ENCODE measurements around the gene MPC1.
A peak's percentile ranks its signal among the peaks of the same experiment; 100 is the strongest.

MPC1 gene

GRCh38 chr6:166342349-166343149 is 40.2 kb downstream of the MPC1 start, which contains the start of gene SFT2D1:
SFT2D1 (minus strand) TSS chr6:166342545; CDS start chr6:166342481, 64 bp downstream.
- peak; percentile 68 to 81 for DNase-seq

GRCh38 chr6:166341977-166342348 is 40.8 kb downstream of the MPC1 start:
- DNase-seq, result peak in 1 of 2 experiments; percentile 4

DNA sequence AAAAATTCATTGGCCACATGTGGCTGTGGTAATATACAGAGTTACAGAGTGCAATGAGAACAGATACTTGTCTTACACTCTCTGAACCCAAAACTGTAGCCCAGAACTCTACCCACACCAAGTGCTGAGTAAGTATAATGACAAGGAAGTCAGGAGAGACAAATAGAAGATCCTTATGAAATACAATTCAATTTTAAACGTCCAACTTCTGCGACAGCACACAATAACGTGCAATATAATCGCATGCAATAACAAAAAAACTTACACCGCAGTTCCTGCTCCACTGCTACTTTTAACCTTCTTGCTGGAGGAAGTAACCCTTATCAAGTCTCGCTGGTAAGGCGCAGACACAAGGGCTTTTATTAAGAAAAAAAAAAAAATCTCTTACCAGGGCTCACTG is 41.3 kb downstream of the MPC1 start:
- DNase-seq, result no peak

- DNase-seq, result no peak
Measured at GRCh38 chr6:166338854-166339253, 43.9 kb downstream of the MPC1 start.

DNA sequence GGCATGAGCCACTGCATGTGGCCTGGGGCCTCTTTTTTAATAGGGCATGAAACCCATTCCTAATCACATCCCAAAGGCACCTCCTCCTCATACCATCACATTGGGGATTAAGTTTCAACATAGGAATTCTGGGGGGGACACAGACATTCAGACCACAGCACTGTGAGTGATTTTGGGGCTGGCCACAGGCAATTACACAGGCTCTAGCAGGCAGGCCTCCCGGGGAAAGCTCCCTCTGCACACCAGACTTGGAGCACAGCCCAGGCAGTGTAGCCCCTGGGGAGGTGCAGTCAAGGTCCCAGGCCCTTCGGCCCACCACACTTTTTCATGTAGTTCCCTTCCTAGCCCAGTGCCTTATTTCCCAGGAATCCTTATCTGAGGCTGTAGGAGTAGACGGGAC is 45.9 kb downstream of the MPC1 start:
- no peak for DNase-seq

DNA sequence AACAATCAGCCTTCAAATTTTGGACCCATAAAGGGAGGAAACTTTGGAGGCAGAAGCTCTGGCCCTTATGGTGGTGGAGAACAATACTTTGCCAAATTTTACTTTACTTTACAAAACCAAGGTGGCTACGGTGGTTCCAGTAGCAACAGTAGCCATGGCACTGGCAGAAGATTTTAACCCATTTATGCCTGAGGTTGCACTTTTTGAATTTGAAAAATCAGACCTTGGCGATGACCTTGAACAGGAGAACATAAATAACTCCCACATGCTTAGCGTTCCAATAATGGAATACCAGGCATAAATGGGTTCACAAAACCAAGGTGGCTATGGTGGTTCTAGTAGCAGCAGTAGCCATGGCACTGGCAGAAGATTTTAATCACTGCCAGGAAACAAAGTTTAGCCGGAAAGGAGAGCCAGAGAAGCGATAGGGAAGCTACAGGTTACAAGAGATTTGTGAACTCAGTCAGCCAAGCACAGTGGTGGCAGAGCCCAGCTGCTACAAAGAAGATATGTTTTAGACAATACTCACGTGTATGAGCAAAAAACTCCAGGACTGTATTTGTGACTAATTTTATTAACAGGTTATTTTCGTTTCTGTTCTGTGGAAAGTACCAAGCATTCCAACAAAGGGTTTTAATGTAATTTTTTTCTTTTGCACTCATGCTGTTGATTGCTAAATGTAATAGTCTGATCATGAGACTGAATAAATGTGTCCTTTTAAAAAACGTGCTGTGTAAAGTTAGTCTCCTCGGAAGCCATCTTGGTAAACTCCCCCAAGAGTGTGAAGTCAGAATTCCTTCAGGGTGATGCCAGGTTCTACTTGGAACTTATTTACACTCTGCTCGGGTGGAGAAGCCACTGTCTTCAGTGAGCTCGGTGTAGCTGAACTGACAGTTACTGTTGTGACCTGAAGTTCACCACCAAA is 47.1 kb downstream of the MPC1 start:
- DNase-seq, result no peak

DNA sequence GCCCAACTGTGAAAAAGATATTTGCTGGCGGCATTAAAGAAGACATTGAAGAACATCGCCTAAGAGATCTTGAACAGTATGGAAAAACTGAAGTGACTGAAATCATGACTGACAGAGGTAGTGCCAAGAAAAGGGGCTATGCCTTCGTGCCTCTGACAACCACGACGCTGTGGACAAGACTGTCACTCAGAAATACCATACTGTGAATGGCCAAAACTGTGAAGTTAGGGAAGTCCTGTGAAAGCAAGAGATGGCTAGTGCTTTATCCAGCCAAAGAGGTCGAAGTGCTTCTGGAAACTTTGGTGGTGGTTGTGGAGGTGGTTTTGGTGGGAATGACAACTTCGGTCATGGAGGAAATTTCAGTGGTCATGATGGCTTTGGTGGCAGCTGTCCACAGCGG is 47.9 kb downstream of the MPC1 start:
- no peak for DNase-seq

GRCh38 chr6:166333172-166333995 is 49.4 kb downstream of the MPC1 start:
- DNase-seq, result no peak

DNA sequence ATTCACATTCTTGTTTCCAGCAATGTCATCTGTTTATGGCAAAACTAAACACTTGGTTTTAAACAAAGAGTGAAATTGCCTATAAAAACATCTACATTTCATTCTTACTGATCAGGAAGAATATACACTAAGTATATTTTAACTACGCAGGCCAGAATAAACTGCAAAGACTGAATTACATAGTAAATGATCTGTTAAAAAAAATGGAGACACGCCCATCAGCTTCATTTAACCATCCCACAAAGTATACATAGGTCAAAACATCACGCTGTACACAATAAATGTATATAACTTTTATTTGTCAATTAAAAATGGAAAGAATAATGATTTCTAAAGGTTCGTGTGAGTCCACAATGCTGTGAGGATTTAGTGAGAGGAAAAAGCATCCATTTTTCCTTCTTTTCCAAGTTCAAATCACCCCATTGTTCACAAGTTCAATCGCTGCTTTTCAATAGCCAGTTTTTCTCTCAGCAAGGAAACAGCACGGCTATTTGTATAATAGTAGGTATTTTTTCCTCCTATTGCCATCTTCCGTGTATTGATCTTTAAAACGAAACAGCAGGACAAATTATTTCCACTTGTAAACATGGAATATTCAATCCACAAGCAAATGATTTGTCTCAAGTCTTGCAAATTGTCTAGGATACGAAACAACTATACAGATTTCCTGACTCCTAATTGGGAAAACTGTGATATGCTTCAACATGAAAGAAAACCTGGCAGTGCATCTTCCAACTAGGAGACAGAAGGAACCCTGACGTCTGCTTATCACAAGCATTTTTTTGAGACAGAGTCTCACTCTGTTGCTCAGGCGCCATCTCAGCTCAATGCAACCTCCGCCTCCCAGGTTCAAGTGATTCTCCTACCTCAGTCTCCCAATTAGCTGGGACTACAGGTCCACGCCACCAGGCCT is 51.0 kb downstream of the MPC1 start:
- DNase-seq, result no peak

DNA sequence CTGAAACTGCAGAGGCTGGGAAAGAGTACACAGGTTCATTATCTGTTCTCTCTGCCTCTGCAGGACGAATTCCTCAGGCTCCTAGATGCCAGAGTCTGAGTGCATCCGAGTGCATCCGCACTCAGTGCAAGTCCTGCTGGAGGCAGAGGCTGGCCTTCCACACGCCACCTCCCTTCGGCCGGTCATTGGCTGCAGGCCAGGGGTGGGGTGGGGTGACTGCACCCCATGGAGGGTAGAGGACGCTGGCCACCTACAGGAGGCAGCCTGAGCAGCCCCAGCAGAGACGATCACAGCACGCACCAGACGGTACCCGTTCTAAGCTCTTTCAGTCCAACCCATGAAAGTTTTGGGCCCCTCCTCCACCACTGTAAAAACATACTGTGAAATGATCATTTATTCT is 52.1 kb downstream of the MPC1 start:
- DNase-seq, result no peak

GRCh38 chr6:166325383-166326042 is 57.2 kb downstream of the MPC1 start:
- DNase-seq, result no peak

DNA sequence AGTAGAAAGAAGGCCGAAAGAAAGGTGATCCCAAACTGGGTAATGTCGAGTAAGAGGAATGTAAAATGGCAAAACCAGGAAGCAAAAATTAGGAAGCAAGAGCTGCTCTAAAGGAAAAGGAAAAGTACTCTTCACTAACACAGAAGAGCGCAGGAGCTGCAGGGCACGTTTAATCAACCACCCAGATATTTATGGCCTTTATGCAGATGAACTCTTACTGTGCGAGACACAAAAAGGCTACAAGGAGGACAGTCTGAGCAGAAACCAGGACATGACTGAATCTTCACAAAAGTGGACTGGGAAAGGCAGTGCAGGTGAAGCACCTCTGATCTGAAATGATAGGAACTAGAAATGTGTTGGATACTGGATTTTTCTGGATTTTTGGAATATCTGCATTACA is 59.3 kb downstream of the MPC1 start:
- no peak for DNase-seq

DNA sequence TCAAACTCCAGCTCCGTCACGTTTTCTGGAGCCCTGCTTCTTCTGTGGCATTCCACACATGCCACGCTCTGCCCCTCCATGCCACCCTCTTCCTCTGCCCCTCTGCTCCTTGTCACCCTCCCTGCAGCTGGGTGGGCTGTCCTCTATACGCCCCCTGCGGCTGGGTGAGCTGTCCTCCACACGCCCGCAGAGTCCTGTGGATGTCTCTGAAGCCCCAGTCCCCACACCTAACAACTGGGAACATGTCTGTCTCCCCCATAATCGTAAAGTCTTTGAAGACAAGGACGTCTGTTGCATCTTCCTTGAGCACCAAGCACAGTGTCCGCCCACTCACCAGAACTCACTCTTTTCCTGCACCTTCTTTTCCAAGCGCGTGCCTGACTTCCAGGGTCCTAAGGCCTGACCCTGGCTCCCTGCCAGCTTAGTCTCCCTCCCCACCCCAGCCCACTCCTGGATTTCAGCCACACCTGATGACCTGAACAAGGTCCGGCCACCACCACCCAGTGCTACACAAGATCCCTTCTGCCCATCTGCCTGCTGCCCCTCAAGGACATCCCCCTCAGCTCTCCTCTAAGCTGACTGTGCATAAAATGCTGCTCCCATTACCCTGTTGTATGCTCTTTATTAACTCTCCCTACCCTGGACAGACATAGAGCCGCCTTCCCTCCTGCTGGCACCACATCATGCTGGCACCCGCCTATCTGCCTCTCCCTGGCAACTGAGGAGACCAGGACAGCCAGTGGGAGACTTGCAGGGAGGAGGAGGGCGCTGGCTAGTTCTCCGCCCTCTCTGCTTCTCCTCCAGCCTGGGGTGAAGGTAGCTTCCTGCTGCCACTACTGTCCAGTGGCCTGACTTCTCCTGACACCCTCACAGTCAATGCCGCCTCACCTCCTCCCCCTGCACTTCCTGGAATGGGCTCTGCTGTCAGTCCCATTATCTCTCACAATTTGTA is 63.8 kb downstream of the MPC1 start:
- DNase-seq, result peak; percentile 69 to 81

GRCh38 chr6:166318227-166318626 is 64.5 kb downstream of the MPC1 start:
- DNase-seq, result peak; percentile 40 to 73

DNA sequence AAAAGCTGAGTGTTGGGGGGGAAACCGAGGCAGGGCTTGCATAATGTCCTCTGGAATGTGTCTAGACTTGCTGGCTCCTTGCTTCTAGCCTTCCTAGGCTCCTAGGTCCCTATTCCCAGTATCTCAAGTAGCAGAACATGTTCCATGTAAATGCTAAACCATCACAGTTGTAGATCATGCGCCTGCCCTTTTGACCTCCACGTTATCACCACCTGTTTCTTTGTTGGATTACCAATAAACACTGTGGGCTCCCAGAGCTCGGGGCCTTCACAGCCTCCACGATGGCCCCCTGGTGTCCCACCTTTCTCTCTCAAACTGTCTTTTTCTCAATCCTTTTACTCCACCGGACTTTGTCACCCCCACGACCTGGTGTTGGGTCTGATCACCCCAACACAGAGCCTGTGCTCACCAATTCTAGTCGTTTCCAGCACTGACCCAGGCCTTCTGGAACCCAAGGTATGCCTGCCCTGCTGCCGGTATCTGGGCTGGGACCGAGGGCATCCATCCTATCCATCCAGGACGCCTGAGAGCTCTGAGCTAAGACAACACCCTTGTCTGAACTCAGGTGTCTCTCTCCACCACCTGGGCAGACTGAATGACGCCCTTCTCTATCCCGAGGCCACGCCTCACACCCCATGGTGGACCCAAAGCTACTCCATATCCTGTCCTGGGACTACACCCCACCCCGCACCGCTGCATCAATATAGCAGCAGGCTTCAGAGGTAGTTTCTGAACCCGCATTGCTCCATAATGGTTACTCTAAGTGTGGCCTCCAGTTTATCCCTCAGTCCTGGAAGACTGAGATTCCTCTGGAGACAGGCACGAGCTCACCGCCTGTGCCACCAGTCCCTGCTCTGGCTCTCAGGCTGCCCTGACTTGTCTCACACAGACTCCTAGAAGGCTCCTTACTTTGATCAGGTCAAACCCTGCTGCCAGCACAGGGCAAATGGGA is 65.2 kb downstream of the MPC1 start:
- no peak for DNase-seq

DNA sequence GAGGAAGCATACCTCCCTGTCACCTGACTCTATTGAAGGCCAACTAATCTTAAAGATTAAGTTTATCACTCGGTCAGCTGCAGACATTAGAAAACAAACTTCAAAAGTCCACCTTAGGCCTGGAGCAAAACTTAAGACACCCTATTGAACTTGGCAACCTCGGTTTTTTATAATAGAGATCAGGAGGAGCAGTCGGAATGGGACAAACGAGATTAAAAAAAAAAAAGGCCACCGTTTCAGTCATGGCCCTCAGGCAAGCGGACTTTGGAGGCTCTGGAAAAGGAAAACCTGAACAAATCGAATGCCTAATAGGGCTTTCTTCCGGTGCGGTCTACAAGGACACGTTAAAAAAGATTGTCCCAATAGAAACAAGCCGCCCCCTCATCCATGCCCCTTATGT is 67.3 kb downstream of the MPC1 start:
- DNase-seq, result no peak
